Endothelial cell of umbilical vein (primary cell): ENCODE results near the gene PGK2. TPM values are rescaled to one million over a fixed set of nuclear protein-coding genes. Genes with fewer than 3 reads are reported as not detected.

Experiments used
- BruUV-seq: library from RNA; stranded (reverse); fragments of 400-500 nt; replicated peaks from 2 replicates; lab custom pipeline; 2021; lab: Mats Ljungman, UMichigan
- CTCF ChIA-PET: fragments of 300-600, 350-600 bp; sonication (Branson Sonifier 250); formaldehyde crosslinking; loops from one replicate; lab custom pipeline; 2021; ENCODE audit warnings: antibody characterized with exemption, inconsistent platforms; lab: Charles Lee
- POLR2A ChIA-PET: fragments of 300-600, 350-600 bp; sonication (Branson Sonifier 250); formaldehyde crosslinking; loops from one replicate; lab custom pipeline; 2021; ENCODE audit warnings: antibody characterized with exemption, inconsistent platforms; lab: Charles Lee
- DNase-seq: peaks from one replicate; pipeline ENCODE4 v3.0.0-alpha.2; 2011; ENCODE audit warnings: low read depth, low spot score
- FAIRE-seq: peaks from 2 replicates; lab custom pipeline; 2011; peaks lifted over from hg19 to GRCh38; lab: Jason Lieb, UNC
- H2AFZ ChIP-seq: 2 replicates; pipeline ENCODE4 v1.6.0; 2012; ENCODE audit warnings: low read depth, low read length, control low read depth, inconsistent platforms
- H3K27ac ChIP-seq: 2 replicates; pipeline ENCODE4 v1.5.1; 2011; ENCODE audit warnings: low read depth, mild to moderate bottlenecking, control low read depth, low read length, moderate library complexity; ENCODE audit not compliant: insufficient read depth
- H3K27me3 ChIP-seq, 2 experiments: 2 replicates each; pipeline versions ENCODE4 v1.6.0 to v1.6.1; 2011; ENCODE audit warnings: low read length in 2 of 2, mixed read lengths in 1 of 2; ENCODE audit not compliant: control insufficient read depth in 2 of 2, insufficient read depth in 2 of 2
- H3K36me3 ChIP-seq, 2 experiments: 2 replicates in 1 of 2; 3 replicates in 1 of 2; pipeline ENCODE4 v1.5.1; 2011; ENCODE audit warnings: low read length in 2 of 2, mild to moderate bottlenecking in 1 of 2, moderate library complexity in 1 of 2; ENCODE audit not compliant: control insufficient read depth in 2 of 2, insufficient read depth in 2 of 2; ENCODE audit errors: extremely low read depth in 1 of 2
- H3K4me1 ChIP-seq: 3 replicates; pipeline ENCODE4 v1.5.1; 2011; ENCODE audit warnings: mild to moderate bottlenecking, low read length; ENCODE audit not compliant: control insufficient read depth, insufficient read depth; ENCODE audit errors: extremely low read depth
- H3K4me2 ChIP-seq: 2 replicates; pipeline ENCODE4 v1.6.1; 2011; ENCODE audit warnings: low read length, control low read depth, mixed read lengths; ENCODE audit not compliant: insufficient read depth
- H3K4me3 ChIP-seq, 3 experiments: fragments of 200-600 bp in 1 of 3; sonication (generic), shearing (Covaris generic) in 1 of 3; replicated peaks in 1 of 3; 2 replicates each; pipeline ENCODE4 v1.5.1; 2011 to 2016; ENCODE audit warnings: control low read depth in 3 of 3, low read length in 3 of 3, mild to moderate bottlenecking in 2 of 3, inconsistent platforms in 1 of 3, low read depth in 1 of 3, moderate library complexity in 1 of 3; ENCODE audit not compliant: insufficient read depth in 1 of 3
- H3K79me2 ChIP-seq: 2 replicates; pipeline ENCODE4 v1.6.0; 2012; ENCODE audit warnings: low read length, inconsistent platforms; ENCODE audit not compliant: control insufficient read depth, insufficient read depth
- H3K9ac ChIP-seq: replicated peaks from 2 replicates; pipeline ENCODE3; 2011; ENCODE audit warnings: low read length, control low read depth; ENCODE audit not compliant: insufficient read depth; ENCODE audit errors: extremely low read depth
- H3K9me1 ChIP-seq: replicated peaks from 3 replicates; pipeline ENCODE4 v1.6.0; 2011; ENCODE audit warnings: mild to moderate bottlenecking, low read length; ENCODE audit not compliant: control insufficient read depth, insufficient read depth; ENCODE audit errors: extremely low read depth
- H3K9me3 ChIP-seq: replicated peaks from 2 replicates; pipeline ENCODE4 v1.5.1; 2012; ENCODE audit warnings: low read length, inconsistent platforms; ENCODE audit not compliant: control insufficient read depth, insufficient read depth
- H4K20me1 ChIP-seq: replicated peaks from 2 replicates; pipeline ENCODE3; 2011; ENCODE audit warnings: mild to moderate bottlenecking, low read length; ENCODE audit not compliant: control insufficient read depth, insufficient read depth; ENCODE audit errors: extremely low read depth
- EZH2 ChIP-seq: IDR thresholded peaks from 2 replicates; pipeline ENCODE4 v1.6.1; 2012; ENCODE audit warnings: borderline replicate concordance, low read depth, mild to moderate bottlenecking, moderate library complexity, low read length, inconsistent platforms; ENCODE audit not compliant: severe bottlenecking
- FOS ChIP-seq: IDR thresholded peaks from 2 replicates; pipeline ENCODE4 v1.6.1; 2011; ENCODE audit warnings: mild to moderate bottlenecking, low read length, moderate library complexity, borderline replicate concordance; ENCODE audit not compliant: insufficient read depth
- GATA2 ChIP-seq: IDR thresholded peaks from 2 replicates; pipeline ENCODE4 v1.7.0; 2011; ENCODE audit warnings: low read depth, mild to moderate bottlenecking, moderate library complexity, mixed read lengths, low read length; ENCODE audit not compliant: insufficient read length, insufficient read depth
- JUN ChIP-seq: IDR thresholded peaks from 2 replicates; pipeline ENCODE4 v1.6.1; 2011; ENCODE audit warnings: borderline replicate concordance, low read depth; ENCODE audit not compliant: insufficient read length, insufficient read depth
- MYC ChIP-seq: IDR thresholded peaks from one replicate; pipeline ENCODE4 v1.6.1; 2011; ENCODE audit warnings: mild to moderate bottlenecking, low read depth, low read length
- POLR2A ChIP-seq: IDR thresholded peaks from 2 replicates; pipeline ENCODE4 v1.6.1; 2012; ENCODE audit warnings: low read depth, mild to moderate bottlenecking, control low read depth, low read length
- POLR2AphosphoS5 ChIP-seq: IDR thresholded peaks from 2 replicates; pipeline ENCODE4 v1.6.1; 2012; ENCODE audit warnings: low read depth, mild to moderate bottlenecking, control low read depth, low read length, moderate library complexity; ENCODE audit not compliant: insufficient read depth
- dilution Hi-C: fragments of 300-500 bp; cut with MboI; formaldehyde crosslinking; loops from one replicate; pipeline ENCODE4 v1.15.0; 2019; ENCODE audit warnings: low sequenced_read_pairs; ENCODE audit not compliant: extremely low pct_ligation_motif_present
- intact Hi-C: fragments of 100-400 bp; cut with micrococcal nuclease; formaldehyde crosslinking; loops from one replicate; pipeline ENCODE4 v1.10.0; 2022
- polyA plus RNA-seq, 4 experiments: library from polyadenylated mRNA; depleted of rRNA in 3 of 4; stranded (reverse) in 3 of 4; unstranded in 1 of 4; fragments of >200 nt; gene quantifications; 2 replicates each; pipeline versions ENCODE4 v1.2.1 to v1.2.3, GENCODE V29; 2011 to 2012; ENCODE audit warnings: missing spikeins in 1 of 4
- total RNA-seq: library from RNA; stranded (reverse); gene quantifications from 2 replicates; pipeline ENCODE4 v1.2.3, GENCODE V29; 2021
- TF ChIP-seq, protein P1 (sequence below): IDR thresholded peaks from 2 replicates; pipeline ENCODE4 v1.6.1; 2011; ENCODE audit not compliant: insufficient read depth, insufficient read length
- TF ChIP-seq, protein P2 (sequence below), 2 donors: IDR thresholded peaks; 1 replicate in 1 of 2; 2 replicates in 1 of 2; pipeline ENCODE4 v1.5.1; 2011; ENCODE audit warnings: low read length in 2 of 2, mild to moderate bottlenecking in 2 of 2, moderate library complexity in 2 of 2, control low read depth in 1 of 2, inconsistent platforms in 1 of 2, low read depth in 1 of 2; ENCODE audit not compliant: insufficient read depth in 1 of 2; ENCODE audit errors: extremely low read depth in 1 of 2

Gene PGK2
- total and polyA plus RNA-seq, 2 donors (not counting 3 experiments of a cell fraction or from before 2014, with no cell fraction given) = not detected

DNA sequence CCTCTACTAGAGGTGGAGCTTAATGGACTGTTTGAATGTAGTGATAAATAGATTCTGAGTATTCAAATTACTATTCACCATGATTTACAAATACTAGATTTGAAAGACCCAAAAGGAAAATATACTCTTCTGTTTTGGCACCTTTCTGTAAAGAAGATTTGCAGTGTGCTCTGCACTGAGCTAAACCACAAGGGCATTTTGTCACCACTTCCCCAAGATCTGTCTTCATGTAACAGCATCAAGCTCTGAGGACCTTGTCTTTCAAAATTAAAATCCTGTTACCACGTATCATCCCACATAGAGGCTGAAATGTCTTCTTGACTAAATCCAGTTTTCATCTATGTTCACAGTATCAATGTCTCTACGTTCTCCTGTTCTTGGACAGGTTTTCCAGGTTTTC lies 3.3 kb upstream of the PGK2 start:
- intact Hi-C loops = no loop called here

More for the DNA sequence above, 3.3 kb upstream of the PGK2 start:
- Histone ChIP-seq H3K9ac (no peak overlapping the region), H3K4me2 (no peak overlapping the region), H2AFZ (no peak overlapping the region), H3K9me3 (peaks cover 4% of the 10 kb centered on the region), H3K4me1 (no peaks in the 10 kb centered on the region), H3K9me1 (no peaks in the 10 kb centered on the region), H4K20me1 (no peaks in the 10 kb centered on the region), H3K79me2 (no peaks in the 10 kb centered on the region), H3K27ac (no peak overlapping the region), H3K27me3 (no peaks in the 10 kb centered on the region), H3K36me3 (no peaks in the 10 kb centered on the region), H3K4me3 (no peak overlapping the region)
- BruUV-seq = no TSS peak
- no peak for FAIRE-seq
- ChIA-PET CTCF (no interaction called here), POLR2A (no interaction called here)
- no peak for DNase-seq
- dilution Hi-C loops = no loop called here
- TF ChIP-seq FOS = no peak
- TF ChIP-seq POLR2A = no peak
- TF ChIP-seq EZH2 = no peak
- no peak for TF ChIP-seq MYC
- TF ChIP-seq GATA2 = no peak
- TF ChIP-seq, protein P1, sequence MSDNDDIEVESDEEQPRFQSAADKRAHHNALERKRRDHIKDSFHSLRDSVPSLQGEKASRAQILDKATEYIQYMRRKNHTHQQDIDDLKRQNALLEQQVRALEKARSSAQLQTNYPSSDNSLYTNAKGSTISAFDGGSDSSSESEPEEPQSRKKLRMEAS = no peak
- no peak for TF ChIP-seq POLR2AphosphoS5
- TF ChIP-seq, protein P2, sequence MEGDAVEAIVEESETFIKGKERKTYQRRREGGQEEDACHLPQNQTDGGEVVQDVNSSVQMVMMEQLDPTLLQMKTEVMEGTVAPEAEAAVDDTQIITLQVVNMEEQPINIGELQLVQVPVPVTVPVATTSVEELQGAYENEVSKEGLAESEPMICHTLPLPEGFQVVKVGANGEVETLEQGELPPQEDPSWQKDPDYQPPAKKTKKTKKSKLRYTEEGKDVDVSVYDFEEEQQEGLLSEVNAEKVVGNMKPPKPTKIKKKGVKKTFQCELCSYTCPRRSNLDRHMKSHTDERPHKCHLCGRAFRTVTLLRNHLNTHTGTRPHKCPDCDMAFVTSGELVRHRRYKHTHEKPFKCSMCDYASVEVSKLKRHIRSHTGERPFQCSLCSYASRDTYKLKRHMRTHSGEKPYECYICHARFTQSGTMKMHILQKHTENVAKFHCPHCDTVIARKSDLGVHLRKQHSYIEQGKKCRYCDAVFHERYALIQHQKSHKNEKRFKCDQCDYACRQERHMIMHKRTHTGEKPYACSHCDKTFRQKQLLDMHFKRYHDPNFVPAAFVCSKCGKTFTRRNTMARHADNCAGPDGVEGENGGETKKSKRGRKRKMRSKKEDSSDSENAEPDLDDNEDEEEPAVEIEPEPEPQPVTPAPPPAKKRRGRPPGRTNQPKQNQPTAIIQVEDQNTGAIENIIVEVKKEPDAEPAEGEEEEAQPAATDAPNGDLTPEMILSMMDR (IDR thresholded peaks at IDR 0.05; ENCODE audit: extremely low read depth in 1 of 2, insufficient read depth in 1 of 2, low read depth in 1 of 2, low read length in 2 of 2) = no peak
- TF ChIP-seq JUN = no peak
